Panc1 (cell line): ENCODE data around the gene GRAMD2A. TPM values are rescaled to one million over a fixed set of nuclear protein-coding genes. Genes with fewer than 3 reads are reported as not detected.

Experiments
- ATAC-seq: fragments of 200-7000 bp; cut with Tn5 transposase; 2 replicates; pipeline ENCODE4 v1.9.1; 2020; ENCODE audit warnings: mild to moderate bottlenecking, moderate library complexity
- BruUV-seq: library from RNA; stranded (reverse); fragments of 400-500 nt; replicated peaks from 2 replicates; lab custom pipeline; 2021; lab: Mats Ljungman, UMichigan
- CTCF ChIA-PET: fragments of 300-600 bp; sonication (Branson Sonifier 250); formaldehyde crosslinking; loops from one replicate; lab custom pipeline; 2022; ENCODE audit warnings: antibody characterized with exemption; lab: Charles Lee
- POLR2A ChIA-PET: fragments of 300-600 bp; sonication (Branson Sonifier 250); formaldehyde crosslinking; loops from one replicate; lab custom pipeline; 2022; ENCODE audit warnings: antibody characterized with exemption; lab: Charles Lee
- DNase-seq: peaks from one replicate; pipeline ENCODE4 v3.0.0-alpha.2; 2010; ENCODE audit warnings: low read depth, low spot score
- H3K27ac ChIP-seq: 2 replicates; pipeline ENCODE4 v1.5.1; 2011; ENCODE audit warnings: mild to moderate bottlenecking, low read length, inconsistent platforms
- H3K27me3 ChIP-seq: fragments of 200-500 bp; sonication (Bioruptor generic); 2 replicates; pipeline ENCODE4 v1.6.0; 2014; ENCODE audit warnings: low read length, inconsistent platforms; ENCODE audit not compliant: control insufficient read depth, insufficient read depth
- H3K36me3 ChIP-seq: fragments of 200-500 bp; sonication (Bioruptor generic); 2 replicates; pipeline ENCODE4 v1.5.1; 2014; ENCODE audit warnings: inconsistent platforms, mild to moderate bottlenecking, low read length, moderate library complexity; ENCODE audit not compliant: control insufficient read depth, insufficient read depth
- H3K4me1 ChIP-seq: 2 replicates; pipeline ENCODE4 v1.5.1; 2011; ENCODE audit warnings: inconsistent platforms, mild to moderate bottlenecking, low read length, moderate library complexity; ENCODE audit not compliant: control insufficient read depth, insufficient read depth
- H3K4me3 ChIP-seq, 2 experiments: 2 replicates each; pipeline ENCODE4 v1.5.1; 2011 to 2012; ENCODE audit warnings: low read depth in 2 of 2, low read length in 2 of 2, mild to moderate bottlenecking in 2 of 2, inconsistent platforms in 1 of 2, moderate library complexity in 1 of 2
- H3K9me3 ChIP-seq: fragments of 200-500 bp; sonication (Bioruptor generic); 2 replicates; pipeline ENCODE4 v1.5.1; 2014; ENCODE audit warnings: low read depth, mild to moderate bottlenecking, inconsistent platforms, low read length, moderate library complexity; ENCODE audit not compliant: control insufficient read depth, insufficient read depth
- POLR2AphosphoS5 ChIP-seq: IDR thresholded peaks from 2 replicates; pipeline ENCODE4 v1.6.1; 2012; ENCODE audit warnings: mild to moderate bottlenecking, low read depth, low read length, moderate library complexity
- REST ChIP-seq, 2 experiments: IDR thresholded peaks; 2 replicates each; pipeline ENCODE4 v1.6.1; 2011 to 2012; ENCODE audit warnings: low read depth in 2 of 2, control low read depth in 1 of 2, low read length in 1 of 2, mild to moderate bottlenecking in 1 of 2, moderate library complexity in 1 of 2; ENCODE audit not compliant: insufficient read depth in 1 of 2
- SIN3A ChIP-seq: IDR thresholded peaks from 2 replicates; pipeline ENCODE4 v1.6.1; 2012; ENCODE audit warnings: low read depth, mild to moderate bottlenecking, low read length, moderate library complexity, borderline replicate concordance; ENCODE audit not compliant: insufficient read depth
- TCF7L2 ChIP-seq: IDR thresholded peaks from 2 replicates; pipeline ENCODE4 v1.6.1; 2011; ENCODE audit warnings: mild to moderate bottlenecking, low read depth, low read length, inconsistent platforms
- in situ Hi-C: cut with HindIII; loops from 2 replicates; pipeline ENCODE4 v1.10.0; 2016; ENCODE audit warnings: low sequenced_read_pairs, low pct_unique_long_range_greater_than_20kb
- intact Hi-C: fragments of 100-400 bp; cut with micrococcal nuclease; formaldehyde crosslinking; loops from one replicate; pipeline ENCODE4 v1.10.0; 2022; ENCODE audit not compliant: unreplicated experiment
- total RNA-seq: library from RNA; stranded (reverse); gene quantifications from one replicate; pipeline ENCODE4 v1.2.1, GENCODE V29; 2021; ENCODE audit not compliant: unreplicated experiment
- TF ChIP-seq, protein P1 (sequence below): fragments of 450-650 bp; IDR thresholded peaks from 2 replicates; pipeline ENCODE4 v1.5.1; 2017; ENCODE audit warnings: mild to moderate bottlenecking

GRAMD2A gene
- total RNA-seq, 1 experiment from 2014 or later, result 1.3 TPM

DNA sequence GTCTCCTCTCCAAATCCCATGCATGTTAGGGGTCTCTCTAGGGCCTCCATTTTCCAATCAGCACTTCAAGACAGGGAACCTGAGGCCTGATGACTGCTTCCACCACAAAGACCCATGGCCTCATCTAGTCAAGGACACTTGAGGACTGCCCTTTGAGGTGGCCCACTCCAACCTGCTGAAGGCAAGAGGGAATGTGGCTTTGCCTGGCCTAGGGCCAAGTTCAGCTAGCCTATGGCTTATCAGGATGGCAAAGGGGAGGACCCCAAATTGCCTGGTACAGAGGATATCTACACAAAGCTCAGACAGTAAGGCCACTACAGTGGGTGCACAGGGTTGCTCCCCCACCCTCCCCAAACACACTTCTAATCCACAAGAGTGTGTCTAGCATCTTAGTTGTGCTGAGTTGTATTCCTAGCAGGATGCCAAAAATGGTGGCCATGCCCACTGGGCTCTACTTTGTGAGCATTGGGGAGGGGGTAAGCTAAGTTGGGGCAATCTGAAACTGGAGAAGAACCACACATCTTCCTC, 10.0 kb upstream of the GRAMD2A start:
- TF ChIP-seq TCF7L2, result no peak
- no peak for TF ChIP-seq REST (IDR thresholded peaks at IDR 0.05; ENCODE audit: insufficient read depth in 1 of 2, low read depth in 2 of 2, low read length in 1 of 2)
- TF ChIP-seq, protein P1, sequence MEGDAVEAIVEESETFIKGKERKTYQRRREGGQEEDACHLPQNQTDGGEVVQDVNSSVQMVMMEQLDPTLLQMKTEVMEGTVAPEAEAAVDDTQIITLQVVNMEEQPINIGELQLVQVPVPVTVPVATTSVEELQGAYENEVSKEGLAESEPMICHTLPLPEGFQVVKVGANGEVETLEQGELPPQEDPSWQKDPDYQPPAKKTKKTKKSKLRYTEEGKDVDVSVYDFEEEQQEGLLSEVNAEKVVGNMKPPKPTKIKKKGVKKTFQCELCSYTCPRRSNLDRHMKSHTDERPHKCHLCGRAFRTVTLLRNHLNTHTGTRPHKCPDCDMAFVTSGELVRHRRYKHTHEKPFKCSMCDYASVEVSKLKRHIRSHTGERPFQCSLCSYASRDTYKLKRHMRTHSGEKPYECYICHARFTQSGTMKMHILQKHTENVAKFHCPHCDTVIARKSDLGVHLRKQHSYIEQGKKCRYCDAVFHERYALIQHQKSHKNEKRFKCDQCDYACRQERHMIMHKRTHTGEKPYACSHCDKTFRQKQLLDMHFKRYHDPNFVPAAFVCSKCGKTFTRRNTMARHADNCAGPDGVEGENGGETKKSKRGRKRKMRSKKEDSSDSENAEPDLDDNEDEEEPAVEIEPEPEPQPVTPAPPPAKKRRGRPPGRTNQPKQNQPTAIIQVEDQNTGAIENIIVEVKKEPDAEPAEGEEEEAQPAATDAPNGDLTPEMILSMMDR, result no peak
- TF ChIP-seq SIN3A, result no peak
- TF ChIP-seq POLR2AphosphoS5, result no peak
- no peak overlapping the region for H3K4me3 ChIP-seq
- BruUV-seq, result no TSS peak
- H3K36me3 ChIP-seq, result peaks cover 69% of the 10 kb centered on the region
- POLR2A ChIA-PET, result no interaction called here
- ATAC-seq, result no peak
- in situ Hi-C loops, result no loop called here
- no peaks in the 10 kb centered on the region for H3K27me3 ChIP-seq
- H3K27ac ChIP-seq, result no peak overlapping the region
- H3K9me3 ChIP-seq, result no peaks in the 10 kb centered on the region
- no peak for DNase-seq
- CTCF ChIA-PET, result no interaction called here
- intact Hi-C loops, result no loop called here
- peaks cover 5% of the 10 kb centered on the region for H3K4me1 ChIP-seq

GRCh38 chr15:72206677-72207000, 9.1 kb upstream of the GRAMD2A start:
- Histone ChIP-seq H3K36me3 (peaks cover 69% of the 10 kb centered on the region), H3K4me1 (peaks cover 11% of the 10 kb centered on the region), H3K27me3 (no peaks in the 10 kb centered on the region), H3K9me3 (no peaks in the 10 kb centered on the region), H3K4me3 (no peak overlapping the region), H3K27ac (no peak overlapping the region)
- no TSS peak for BruUV-seq
- ATAC-seq (peak; percentile 19), DNase-seq (no peak)
- in situ Hi-C loops (no loop called here), intact Hi-C loops (no loop called here)
- POLR2A ChIA-PET, result no interaction called here
- CTCF ChIA-PET, result no interaction called here
- no peak for TF ChIP-seq SIN3A
- no peak for TF ChIP-seq TCF7L2
- TF ChIP-seq REST (IDR thresholded peaks at IDR 0.05; ENCODE audit: insufficient read depth in 1 of 2, low read depth in 2 of 2, low read length in 1 of 2), result no peak
- TF ChIP-seq, protein P1, result no peak
- no peak for TF ChIP-seq POLR2AphosphoS5
